ENCODE data around the gene MACC1.
"Not testable (repeated sequence)": the region's sequence is repeated elsewhere in the genome, so short reads cannot be mapped to it uniquely, and the experiment has no call there.

The MACC1 gene

GRCh38 chr7:20124087-20124486 lies 93.1 kb downstream of the MACC1 start:
- DNase-seq: not testable (repeated sequence)

GRCh38 chr7:20122653-20123316 lies 94.4 kb downstream of the MACC1 start:
- not testable (repeated sequence) for DNase-seq

- DNase-seq: no peak
These were observed 95.1 kb downstream of the MACC1 start for GRCh38 chr7:20122073-20122472.

- DNase-seq: no peak
These were observed 95.8 kb downstream of the MACC1 start for GRCh38 chr7:20121404-20121803.

- peak; percentile 1 for DNase-seq
These were observed 96.5 kb downstream of the MACC1 start for GRCh38 chr7:20120611-20121168.

GRCh38 chr7:20116869-20117268 lies 100.3 kb downstream of the MACC1 start:
- no peak for DNase-seq

- peak; percentile 25 for DNase-seq
These were observed 102.7 kb downstream of the MACC1 start for GRCh38 chr7:20114468-20114867.

GRCh38 chr7:20113427-20114027 lies 103.7 kb downstream of the MACC1 start:
- DNase-seq: no peak

- DNase-seq: no peak
These were observed 104.5 kb downstream of the MACC1 start for GRCh38 chr7:20112696-20113095.

- DNase-seq: no peak
These were observed 105.2 kb downstream of the MACC1 start for GRCh38 chr7:20111821-20112542.

GRCh38 chr7:20107582-20107981 lies 109.6 kb downstream of the MACC1 start:
- no peak for DNase-seq

GRCh38 chr7:20104696-20105095 lies 112.5 kb downstream of the MACC1 start:
- no peak for DNase-seq

- no peak for DNase-seq
These were observed 114.2 kb downstream of the MACC1 start for GRCh38 chr7:20102982-20103381.

- no peak for DNase-seq
These were observed 121.3 kb downstream of the MACC1 start for GRCh38 chr7:20095862-20096261.

- no peak for DNase-seq
These were observed 121.7 kb downstream of the MACC1 start for GRCh38 chr7:20095436-20095835.

- DNase-seq: no peak
These were observed 127.8 kb downstream of the MACC1 start for GRCh38 chr7:20089431-20089830.

- DNase-seq: no peak
These were observed 132.1 kb downstream of the MACC1 start for GRCh38 chr7:20085086-20085485.

Data from fibroblast of skin of back (primary cell).